GM21717 (cell line): Measurements from ENCODE around the gene ATP6V0C.
"Not testable (repeated sequence)": the region's sequence is repeated elsewhere in the genome, so short reads cannot be mapped to it uniquely, and the experiment has no call there.

Experiments used
- ATAC-seq: cut with Tn5 transposase; IDR thresholded peaks from one replicate; pipeline ENCODE4 v1.9.1; 2021; ENCODE audit warnings: mild to moderate bottlenecking, moderate library complexity; ENCODE audit not compliant: unreplicated experiment

The ATP6V0C gene

GRCh38 chr16:2540912-2541311, 27.2 kb downstream of the ATP6V0C start:
- ATAC-seq, result not testable (repeated sequence)

GRCh38 chr16:2541409-2541808, 27.7 kb downstream of the ATP6V0C start:
- ATAC-seq, result not testable (repeated sequence)

GRCh38 chr16:2543771-2544170, 30.0 kb downstream of the ATP6V0C start:
- not testable (repeated sequence) for ATAC-seq

GRCh38 chr16:2550283-2550878, 36.6 kb downstream of the ATP6V0C start:
- ATAC-seq, result not testable (repeated sequence)

- ATAC-seq, result not testable (repeated sequence)
Observed at GRCh38 chr16:2551420-2551889, 37.7 kb downstream of the ATP6V0C start.

- not testable (repeated sequence) for ATAC-seq
Observed at GRCh38 chr16:2554709-2555425, 41.1 kb downstream of the ATP6V0C start.

GRCh38 chr16:2557150-2557549, 43.4 kb downstream of the ATP6V0C start:
- not testable (repeated sequence) for ATAC-seq

- ATAC-seq, result not testable (repeated sequence)
Observed at GRCh38 chr16:2560131-2560797, 46.5 kb downstream of the ATP6V0C start.

- ATAC-seq, result not testable (repeated sequence)
Observed at GRCh38 chr16:2560798-2561133, 47.0 kb downstream of the ATP6V0C start.

- ATAC-seq, result not testable (repeated sequence)
Observed at GRCh38 chr16:2567506-2567905, 53.8 kb downstream of the ATP6V0C start.

GRCh38 chr16:2568573-2568972, 54.8 kb downstream of the ATP6V0C start:
- ATAC-seq, result not testable (repeated sequence)
